Adrenal gland (tissue), 12 donors: ENCODE results near the gene PIP5K1C. TPM values are rescaled to one million over a fixed set of nuclear protein-coding genes. Genes with fewer than 3 reads are reported as not detected.

Experiments used
- DNase-seq, 7 donors: peaks; one replicate each; pipeline ENCODE4 v3.0.0-alpha.2; 2019 to 2020
- H3K27ac ChIP-seq, 5 donors: fragments of 200-600 bp; sonication (generic) in 4 of 5; 1 replicate in 3 of 5; 2 replicates in 2 of 5; pipeline versions ENCODE4 v1.5.1 to v1.8.0; 2016 to 2020; ENCODE audit warnings: mild to moderate bottlenecking in 1 of 5
- H3K27me3 ChIP-seq: fragments of 200-600 bp; 2 replicates; pipeline ENCODE4 v1.8.0; 2021
- H3K36me3 ChIP-seq, 2 donors: fragments of 200-600 bp; replicated peaks in 1 of 2; 1 replicate in 1 of 2; 2 replicates in 1 of 2; pipeline versions ENCODE4 v1.5.1 to v1.8.0; 2018 to 2022
- H3K4me1 ChIP-seq, 2 donors: fragments of 200-600 bp; replicated peaks in 1 of 2; 1 replicate in 1 of 2; 2 replicates in 1 of 2; pipeline versions ENCODE4 v1.5.1 to v1.8.0; 2018 to 2021
- H3K4me3 ChIP-seq, 4 donors: fragments of 200-600 bp; sonication (generic) in 3 of 4; one replicate each; pipeline ENCODE4 v1.5.1; 2016 to 2018
- H3K9me3 ChIP-seq, 3 donors: fragments of 200-600 bp; sonication (generic) in 1 of 3; replicated peaks in 1 of 3; 1 replicate in 2 of 3; 2 replicates in 1 of 3; pipeline versions ENCODE4 v1.5.1 to v1.8.0; 2016 to 2021
- POLR2A ChIP-seq, 2 donors: fragments of 450-650 bp; IDR thresholded peaks; one replicate each; pipeline ENCODE4 v1.6.1; 2017; ENCODE audit warnings: antibody characterized with exemption in 2 of 2, mild to moderate bottlenecking in 2 of 2, moderate library complexity in 1 of 2
- WGBS, 4 donors: extraction: QIAGEN DNeasy Blood & Tissue Kit in 2 of 4; methylation state at CpG; one replicate each; pipeline versions ENCODE4 v1.1.5 to v1.1.7; 2013 to 2017; 5-methylcytosine and 5-hydroxymethylcytosine counted together
- intact Hi-C, 2 donors: fragments of 100-400 bp; cut with DNase I; formaldehyde crosslinking; loops; one replicate each; pipeline versions ENCODE4 v1.14.1 to v1.15.0; 2022 to 2023
- polyA plus RNA-seq, 3 donors: library from polyadenylated mRNA; stranded (reverse); fragments of 200-250 nt in 2 of 3; fragments of 350-450 nt in 1 of 3; fragmentation: Illumina TruSeq in 1 of 3; extraction: RNeasy Lipid Tissue Mini Kit (QIAGEN cat#74804) in 1 of 3; gene quantifications; one replicate each; pipeline ENCODE4 v1.2.3, GENCODE V29; 2013 to 2014
- total RNA-seq, 9 donors: library from RNA; depleted of rRNA in 4 of 9; stranded (reverse); fragments of >200 nt in 4 of 9; fragments of 120-200 nt in 1 of 9; fragmentation: NEBNext Ultra II Directional in 1 of 9; extraction: Animal tissue kit (Norgen Biotek cat#: 25700) in 1 of 9; gene quantifications; one replicate each; pipeline versions ENCODE4 v1.1.0 to v1.2.4, GENCODE V29; 2013 to 2023
- TF ChIP-seq, protein P1 (sequence below), 6 experiments: fragments of 450-650 bp in 4 of 6; fragments of 200-600 bp in 2 of 6; sonication (generic) in 1 of 6; IDR thresholded peaks; 1 replicate in 5 of 6; 2 replicates in 1 of 6; pipeline versions ENCODE4 v1.5.1 to v1.8.0; 2016 to 2021; ENCODE audit warnings: antibody characterized with exemption in 6 of 6, mild to moderate bottlenecking in 2 of 6, moderate library complexity in 1 of 6
- donor health status: healthy with polysubstance abuse.
- donor health status: Bipolar disorder and iron deficiency.
- donor health status: DM: yes; HTN: yes; CAD: no.
- donor health status: DM: no; HTN: no; CAD: no.
- donor health status: DM: no; HTN: no; CAD: no.
- donor health status: DM: yes; HTN: yes; CAD: no.

PIP5K1C gene
- total and polyA plus RNA-seq, 12 donors = 4.0 to 44.7 (median 31.0) TPM

DNA sequence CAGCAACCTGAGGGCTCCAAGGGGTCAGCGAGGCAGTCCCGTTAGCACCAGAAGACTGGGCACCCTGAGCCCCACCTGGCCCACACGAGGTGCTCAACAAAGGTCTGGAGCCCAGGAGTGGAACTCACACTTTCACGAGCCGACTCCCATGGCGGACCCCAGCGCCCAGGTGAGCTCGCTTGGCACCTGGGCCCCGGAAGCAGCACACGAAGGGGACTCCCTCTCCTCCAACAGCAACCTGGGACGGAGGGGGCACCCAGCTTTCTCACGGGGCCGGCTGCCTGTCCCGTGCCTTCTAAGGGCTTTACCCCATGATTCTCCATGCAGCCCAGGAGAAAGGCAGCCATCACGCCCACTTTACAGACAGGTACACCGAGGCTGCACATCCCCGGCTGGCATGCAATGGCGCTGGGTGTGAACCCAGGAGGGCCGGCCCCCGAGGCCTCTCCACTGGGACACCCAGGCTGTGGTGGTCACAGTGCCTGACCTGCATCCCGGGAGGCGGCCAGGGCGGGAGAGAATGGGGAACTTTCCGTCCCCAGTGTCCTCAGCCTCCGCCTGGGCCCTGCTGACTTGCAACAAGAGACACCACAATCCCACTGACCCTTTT is 5.0 kb downstream of the PIP5K1C start:
- no peaks in the 10 kb centered on the region for H3K36me3 ChIP-seq
- 90 to 96% (median 95%) methylated on average over 5 to 25 of the region's 25 CpGs for WGBS, 4 donors
- H3K4me3 ChIP-seq = no peak overlapping the region
- TF ChIP-seq, protein P1, sequence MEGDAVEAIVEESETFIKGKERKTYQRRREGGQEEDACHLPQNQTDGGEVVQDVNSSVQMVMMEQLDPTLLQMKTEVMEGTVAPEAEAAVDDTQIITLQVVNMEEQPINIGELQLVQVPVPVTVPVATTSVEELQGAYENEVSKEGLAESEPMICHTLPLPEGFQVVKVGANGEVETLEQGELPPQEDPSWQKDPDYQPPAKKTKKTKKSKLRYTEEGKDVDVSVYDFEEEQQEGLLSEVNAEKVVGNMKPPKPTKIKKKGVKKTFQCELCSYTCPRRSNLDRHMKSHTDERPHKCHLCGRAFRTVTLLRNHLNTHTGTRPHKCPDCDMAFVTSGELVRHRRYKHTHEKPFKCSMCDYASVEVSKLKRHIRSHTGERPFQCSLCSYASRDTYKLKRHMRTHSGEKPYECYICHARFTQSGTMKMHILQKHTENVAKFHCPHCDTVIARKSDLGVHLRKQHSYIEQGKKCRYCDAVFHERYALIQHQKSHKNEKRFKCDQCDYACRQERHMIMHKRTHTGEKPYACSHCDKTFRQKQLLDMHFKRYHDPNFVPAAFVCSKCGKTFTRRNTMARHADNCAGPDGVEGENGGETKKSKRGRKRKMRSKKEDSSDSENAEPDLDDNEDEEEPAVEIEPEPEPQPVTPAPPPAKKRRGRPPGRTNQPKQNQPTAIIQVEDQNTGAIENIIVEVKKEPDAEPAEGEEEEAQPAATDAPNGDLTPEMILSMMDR (IDR thresholded peaks at IDR 0.05) = no peak
- no peak for TF ChIP-seq POLR2A (IDR thresholded peaks at IDR 0.05)
- H3K27ac ChIP-seq = no peak overlapping the region
- intact Hi-C loops = no loop called here
- peaks cover 0 to 8% of the 10 kb centered on the region in 2 donors for H3K4me1 ChIP-seq
- H3K27me3 ChIP-seq = no peaks in the 10 kb centered on the region
- H3K9me3 ChIP-seq = no peaks in the 10 kb centered on the region
- DNase-seq = no peak

DNA sequence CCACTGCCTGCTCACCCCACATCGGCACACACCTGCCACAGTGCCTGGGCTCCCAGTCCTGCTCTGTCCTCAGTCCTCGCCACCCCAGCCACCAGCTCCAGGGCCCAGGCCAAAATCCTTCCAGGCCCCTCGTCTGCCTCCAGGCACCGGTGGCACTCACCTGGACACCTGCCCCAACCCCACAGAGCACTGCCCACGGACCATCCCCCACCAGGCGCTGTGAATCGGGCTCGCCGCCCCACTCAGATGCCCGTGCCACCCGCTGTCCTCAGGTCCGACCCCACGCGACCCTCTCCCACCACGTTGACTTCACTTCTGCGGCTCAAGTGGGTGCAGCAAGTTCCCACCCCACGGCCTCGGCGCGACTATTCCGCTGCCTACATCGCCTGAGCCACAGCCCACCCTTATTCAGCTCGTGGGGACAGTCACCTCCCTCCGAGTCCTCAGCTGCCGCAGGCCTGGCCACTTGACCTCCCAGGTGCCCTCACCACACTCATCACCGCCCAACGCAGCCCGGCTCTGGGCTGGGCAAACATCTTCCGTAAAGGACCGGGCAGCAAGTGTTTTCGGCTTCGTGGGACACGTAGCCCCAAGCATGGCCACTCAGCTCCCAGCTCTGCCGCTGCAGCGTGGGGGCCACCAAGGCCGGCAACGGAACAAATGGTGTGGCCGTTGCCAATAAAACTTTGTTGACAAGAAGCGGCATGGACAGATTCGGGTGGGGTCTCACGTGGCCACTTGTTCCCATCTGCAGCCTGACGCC is 5.7 kb downstream of the PIP5K1C start:
- intact Hi-C loops = no loop called here
- H3K4me1 ChIP-seq = peaks cover 0 to 8% of the 10 kb centered on the region in 2 donors

DNA sequence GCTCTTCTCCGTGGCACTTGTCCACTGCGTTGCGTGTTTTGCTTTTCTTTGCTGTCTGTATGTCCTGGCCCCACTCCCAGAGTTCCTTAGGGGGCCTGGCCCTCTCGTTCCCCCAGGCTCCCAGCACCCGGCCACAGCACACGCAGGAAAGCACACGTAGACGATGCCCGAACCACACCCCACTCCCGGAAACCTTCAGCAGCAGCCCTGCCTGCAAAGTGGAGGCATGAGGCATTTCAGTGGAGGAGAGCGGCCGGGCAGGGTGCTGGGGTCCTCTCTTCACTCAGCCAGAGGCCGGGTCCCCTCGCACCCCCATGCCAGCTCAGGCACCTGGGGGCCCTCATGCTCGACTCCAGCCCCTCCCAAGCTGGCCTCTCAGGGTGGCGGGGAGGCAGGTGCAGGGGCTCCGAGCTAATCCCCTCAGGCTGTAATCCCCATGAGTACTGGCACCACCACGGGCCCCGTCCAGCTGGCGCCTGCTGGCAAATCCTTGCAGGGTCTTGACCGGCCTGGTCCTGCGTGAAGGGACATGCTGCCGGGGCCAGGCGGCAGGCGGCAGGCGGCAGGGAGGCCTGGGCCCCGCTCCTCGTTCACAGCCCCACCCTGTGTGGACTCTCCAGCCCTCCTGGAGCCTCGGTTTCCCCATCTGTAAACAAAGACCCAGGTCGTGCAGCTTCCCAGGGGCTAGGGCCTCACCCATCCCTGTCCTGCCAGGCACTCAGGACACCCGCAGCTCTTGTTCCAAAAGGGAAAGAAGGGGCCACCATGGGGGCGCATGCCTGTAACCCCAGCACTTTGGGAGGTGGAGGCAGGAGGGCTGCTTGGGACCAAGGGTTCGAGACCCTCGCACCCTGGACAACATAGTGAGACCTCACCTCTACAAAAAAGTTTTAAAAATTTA is 7.0 kb downstream of the PIP5K1C start:
- WGBS, 4 donors = 86 to 90% (median 87%) methylated on average over 9 to 34 of the region's 34 CpGs
- DNase-seq = no peak
- Histone ChIP-seq H3K36me3 (no peaks in the 10 kb centered on the region), H3K4me1 (peaks cover 0 to 4% of the 10 kb centered on the region in 2 donors), H3K9me3 (no peaks in the 10 kb centered on the region), H3K27me3 (no peaks in the 10 kb centered on the region), H3K4me3 (no peak overlapping the region), H3K27ac (no peak overlapping the region)
- TF ChIP-seq, protein P1 (IDR thresholded peaks at IDR 0.05) = no peak
- no peak for TF ChIP-seq POLR2A (IDR thresholded peaks at IDR 0.05)
- intact Hi-C loops = no loop called here

More for the DNA sequence above, 5.7 kb downstream of the PIP5K1C start:
- no peak overlapping the region for H3K4me3 ChIP-seq
- H3K27ac ChIP-seq = no peak overlapping the region
- H3K27me3 ChIP-seq = no peaks in the 10 kb centered on the region
- H3K9me3 ChIP-seq = no peaks in the 10 kb centered on the region
- TF ChIP-seq, protein P1 (IDR thresholded peaks at IDR 0.05) = no peak
- no peak for TF ChIP-seq POLR2A (IDR thresholded peaks at IDR 0.05)
- DNase-seq = no peak
- 92 to 95% (median 93%) methylated on average over 14 to 42 of the region's 42 CpGs for WGBS, 4 donors
- H3K36me3 ChIP-seq = no peaks in the 10 kb centered on the region
